Lower leg skin (tissue), 3 donors: ENCODE measurements around the gene RBM22.

Source experiments
- CTCF ChIP-seq, 3 donors: fragments of 450-650 bp; IDR thresholded peaks; one replicate each; pipeline ENCODE4 v1.5.1; 2016; ENCODE audit warnings: antibody characterized with exemption in 3 of 3, mild to moderate bottlenecking in 3 of 3, moderate library complexity in 2 of 3
- POLR2A ChIP-seq, 2 donors: fragments of 450-650 bp; IDR thresholded peaks; one replicate each; pipeline ENCODE4 v1.6.1; 2016 to 2017; ENCODE audit warnings: antibody characterized with exemption in 2 of 2, mild to moderate bottlenecking in 1 of 2, moderate library complexity in 1 of 2

- TF ChIP-seq CTCF (IDR thresholded peaks at IDR 0.05) (no peak), POLR2A (IDR thresholded peaks at IDR 0.05) (no peak)
These were observed 38.0 kb upstream of the RBM22 start for GRCh38 chr5:150738862-150739261.
